ENCODE results near the gene BTBD9. TPM values are rescaled to one million over a fixed set of nuclear protein-coding genes. Genes with fewer than 3 reads are reported as not detected.

Gene BTBD9
- total RNA-seq, 4 donors from 2014 or later, result 5.5 to 14.1 (median 6.3) TPM

GRCh38 chr6:38571721-38572120 is 68.0 kb downstream of the BTBD9 start:
- Histone ChIP-seq H3K4me3 (no peak overlapping the region), H3K36me3 (no peaks in the 10 kb centered on the region), H3K9me3 (no peaks in the 10 kb centered on the region), H3K4me1 (peaks cover 0 to 9% of the 10 kb centered on the region in 2 donors), H3K27ac (no peak overlapping the region), H3K27me3 (no peaks in the 10 kb centered on the region)
- in situ Hi-C loops (cut with MboI; ENCODE audit: low sequenced_read_pairs in 4 of 4) (no loop called here), intact Hi-C loops (cut with DNase I; ENCODE audit: low total_unique reads) (no loop called here)
- DNase-seq, result no peak
- TF ChIP-seq POLR2A (IDR thresholded peaks at IDR 0.05) (no peak), CTCF (IDR thresholded peaks at IDR 0.05 in 4 of 5, conservative IDR thresholded peaks at IDR 0.05 in 1 of 5) (no peak)
- ATAC-seq, result no peak

GRCh38 chr6:38570750-38571149 is 69.0 kb downstream of the BTBD9 start:
- intact Hi-C loops (cut with DNase I; ENCODE audit: low total_unique reads), result no loop called here
- Histone ChIP-seq H3K4me1 (peaks cover 0 to 9% of the 10 kb centered on the region in 2 donors), H3K27ac (no peak overlapping the region), H3K4me3 (no peak overlapping the region), H3K27me3 (no peaks in the 10 kb centered on the region), H3K9me3 (no peaks in the 10 kb centered on the region), H3K36me3 (no peaks in the 10 kb centered on the region)
- in situ Hi-C loops (cut with MboI; ENCODE audit: low sequenced_read_pairs in 4 of 4), result no loop called here
- TF ChIP-seq POLR2A (IDR thresholded peaks at IDR 0.05), result no peak
- peak in 2 of 5 experiments; percentile 12 to 29 for TF ChIP-seq CTCF (IDR thresholded peaks at IDR 0.05 in 4 of 5, conservative IDR thresholded peaks at IDR 0.05 in 1 of 5)
- ATAC-seq, result no peak
- DNase-seq, result no peak

- DNase-seq (peak; percentile 35 to 62), ATAC-seq (peak; percentile 39 to 62)
- Histone ChIP-seq H3K27me3 (no peaks in the 10 kb centered on the region), H3K9me3 (no peaks in the 10 kb centered on the region), H3K4me3 (no peak overlapping the region), H3K36me3 (no peaks in the 10 kb centered on the region), H3K4me1 (peaks cover 0 to 9% of the 10 kb centered on the region in 2 donors), H3K27ac (no peak overlapping the region)
- intact Hi-C loops (cut with DNase I; ENCODE audit: low total_unique reads) (no loop called here), in situ Hi-C loops (cut with MboI; ENCODE audit: low sequenced_read_pairs in 4 of 4) (no loop called here)
- TF ChIP-seq POLR2A (IDR thresholded peaks at IDR 0.05), result no peak
- TF ChIP-seq CTCF (IDR thresholded peaks at IDR 0.05 in 4 of 5, conservative IDR thresholded peaks at IDR 0.05 in 1 of 5), result no peak
Observed at GRCh38 chr6:38567436-38567835, 72.3 kb downstream of the BTBD9 start.

GRCh38 chr6:38566295-38567030 is 73.3 kb downstream of the BTBD9 start:
- H3K9me3 ChIP-seq, result no peaks in the 10 kb centered on the region
- no peaks in the 10 kb centered on the region for H3K36me3 ChIP-seq
- no peak for TF ChIP-seq POLR2A (IDR thresholded peaks at IDR 0.05)
- TF ChIP-seq CTCF (IDR thresholded peaks at IDR 0.05 in 4 of 5, conservative IDR thresholded peaks at IDR 0.05 in 1 of 5), result no peak
- ATAC-seq (no peak), DNase-seq (no peak)
- peaks cover 0 to 9% of the 10 kb centered on the region in 2 donors for H3K4me1 ChIP-seq
- no peak overlapping the region for H3K27ac ChIP-seq
- intact Hi-C loops (cut with DNase I; ENCODE audit: low total_unique reads) (no loop called here), in situ Hi-C loops (cut with MboI; ENCODE audit: low sequenced_read_pairs in 4 of 4) (no loop called here)
- no peak overlapping the region for H3K4me3 ChIP-seq
- H3K27me3 ChIP-seq, result no peaks in the 10 kb centered on the region
